Esophagus squamous epithelium (tissue), 4 donors: ENCODE measurements around the gene PLCB1.

ENCODE experiments used
- POLR2A ChIP-seq, 4 donors: fragments of 450-650 bp; IDR thresholded peaks; one replicate each; pipeline ENCODE4 v1.6.1; 2017; ENCODE audit warnings: antibody characterized with exemption in 4 of 4, mild to moderate bottlenecking in 4 of 4, moderate library complexity in 3 of 4
- TF ChIP-seq, protein P1 (sequence below), 6 experiments: fragments of 450-650 bp in 4 of 6; fragments of 200-600 bp in 2 of 6; sonication (generic) in 2 of 6; IDR thresholded peaks; one replicate each; pipeline ENCODE4 v1.5.1; 2016 to 2019; ENCODE audit warnings: antibody characterized with exemption in 6 of 6, mild to moderate bottlenecking in 4 of 6, moderate library complexity in 4 of 6

DNA sequence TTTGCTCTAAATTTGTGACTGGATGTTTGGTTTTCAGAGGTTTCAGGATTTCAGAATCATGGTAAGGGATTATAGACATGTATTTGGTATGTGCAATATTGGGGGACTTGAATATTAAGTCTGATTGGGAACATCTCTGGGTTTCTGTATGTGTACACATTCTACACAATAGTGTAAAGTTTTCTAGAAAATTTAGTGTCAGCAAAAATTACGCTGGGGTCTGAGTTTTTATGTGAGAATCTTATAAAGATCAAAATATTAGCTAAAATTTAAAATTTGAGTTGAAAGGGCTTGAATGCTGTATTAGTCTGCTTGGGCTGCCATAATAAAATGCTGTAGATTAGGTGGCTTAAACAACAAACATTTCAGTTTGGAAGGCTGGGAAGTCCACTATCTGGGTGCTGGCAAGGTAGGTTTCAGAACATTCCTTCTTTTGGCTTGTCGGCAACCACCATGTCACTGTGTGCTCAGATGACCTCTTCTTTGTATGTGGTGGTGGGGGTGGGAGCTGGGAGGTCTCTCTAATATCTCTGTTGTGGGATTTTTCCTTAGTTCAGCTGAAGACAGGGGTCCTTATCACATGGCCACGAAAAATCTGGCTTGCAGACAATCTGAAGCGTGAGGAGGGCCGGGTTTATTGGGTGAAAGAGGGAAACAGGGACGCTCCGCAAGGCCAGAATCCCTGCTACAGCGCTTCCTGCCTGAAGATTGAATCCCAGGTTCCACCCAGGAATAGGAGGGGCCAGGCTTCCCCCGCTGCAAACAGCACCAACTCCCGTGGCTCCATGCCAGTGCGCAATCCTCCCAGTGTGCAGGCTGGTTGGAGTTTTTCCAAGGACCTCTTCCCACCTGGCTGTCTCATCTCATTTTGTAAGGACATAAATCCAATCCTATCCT is 299.7 kb downstream of the PLCB1 start:
- TF ChIP-seq, protein P1, sequence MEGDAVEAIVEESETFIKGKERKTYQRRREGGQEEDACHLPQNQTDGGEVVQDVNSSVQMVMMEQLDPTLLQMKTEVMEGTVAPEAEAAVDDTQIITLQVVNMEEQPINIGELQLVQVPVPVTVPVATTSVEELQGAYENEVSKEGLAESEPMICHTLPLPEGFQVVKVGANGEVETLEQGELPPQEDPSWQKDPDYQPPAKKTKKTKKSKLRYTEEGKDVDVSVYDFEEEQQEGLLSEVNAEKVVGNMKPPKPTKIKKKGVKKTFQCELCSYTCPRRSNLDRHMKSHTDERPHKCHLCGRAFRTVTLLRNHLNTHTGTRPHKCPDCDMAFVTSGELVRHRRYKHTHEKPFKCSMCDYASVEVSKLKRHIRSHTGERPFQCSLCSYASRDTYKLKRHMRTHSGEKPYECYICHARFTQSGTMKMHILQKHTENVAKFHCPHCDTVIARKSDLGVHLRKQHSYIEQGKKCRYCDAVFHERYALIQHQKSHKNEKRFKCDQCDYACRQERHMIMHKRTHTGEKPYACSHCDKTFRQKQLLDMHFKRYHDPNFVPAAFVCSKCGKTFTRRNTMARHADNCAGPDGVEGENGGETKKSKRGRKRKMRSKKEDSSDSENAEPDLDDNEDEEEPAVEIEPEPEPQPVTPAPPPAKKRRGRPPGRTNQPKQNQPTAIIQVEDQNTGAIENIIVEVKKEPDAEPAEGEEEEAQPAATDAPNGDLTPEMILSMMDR (IDR thresholded peaks at IDR 0.05) = no peak
- no peak for TF ChIP-seq POLR2A (IDR thresholded peaks at IDR 0.05)
